ENCODE measurements around the gene ZNF317. TPM values are rescaled to one million over a fixed set of nuclear protein-coding genes. Genes with fewer than 3 reads are reported as not detected.
"Not testable (repeated sequence)": the region's sequence is repeated elsewhere in the genome, so short reads cannot be mapped to it uniquely, and the experiment has no call there.

The ZNF317 gene
- polyA plus RNA-seq, 12 donors, result 6.9 to 23.7 (median 21.6) TPM; not detected in 1

- no peak for DNase-seq
These were observed 25.1 kb downstream of the ZNF317 start for GRCh38 chr19:9165261-9165660.

DNA sequence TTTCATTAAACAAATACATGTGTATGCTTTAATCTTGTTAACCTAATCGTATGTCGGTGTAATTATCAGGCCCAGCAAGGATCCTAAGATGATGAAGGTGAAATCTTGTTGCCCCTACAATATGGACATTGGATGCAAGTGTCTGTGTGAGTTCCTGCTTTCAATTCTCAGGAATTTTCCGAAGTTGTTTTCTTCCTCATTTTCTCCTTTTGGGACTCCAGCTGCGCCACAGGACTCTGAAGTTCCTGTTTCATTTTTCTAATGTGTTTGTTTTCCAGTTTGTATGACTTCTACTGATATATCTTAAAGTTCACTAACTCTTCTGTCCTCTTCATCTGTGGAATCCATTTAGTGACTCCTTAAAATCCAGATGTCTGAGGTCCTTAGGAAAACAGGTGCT, 26.6 kb downstream of the ZNF317 start:
- no peak for DNase-seq

GRCh38 chr19:9171393-9171991, 31.3 kb downstream of the ZNF317 start:
- no peak for DNase-seq

DNA sequence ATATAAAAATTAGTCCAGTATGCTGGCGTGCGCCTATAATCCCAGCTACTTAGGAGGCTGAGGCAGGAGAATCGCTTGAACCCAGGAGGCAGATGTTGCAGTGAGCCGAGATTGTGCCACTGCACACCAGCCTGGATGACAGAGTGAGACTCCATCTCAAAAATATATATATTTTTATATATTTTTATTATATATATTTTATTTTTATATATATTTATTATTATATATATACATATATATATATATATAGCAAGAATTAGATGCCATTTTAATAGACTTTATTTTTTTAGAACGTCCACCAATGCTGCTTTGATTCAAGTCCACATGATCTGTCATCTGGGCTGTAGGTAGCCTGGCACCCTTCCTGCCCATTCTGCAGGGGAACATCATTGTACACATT, 35.1 kb downstream of the ZNF317 start:
- no peak for DNase-seq

DNA sequence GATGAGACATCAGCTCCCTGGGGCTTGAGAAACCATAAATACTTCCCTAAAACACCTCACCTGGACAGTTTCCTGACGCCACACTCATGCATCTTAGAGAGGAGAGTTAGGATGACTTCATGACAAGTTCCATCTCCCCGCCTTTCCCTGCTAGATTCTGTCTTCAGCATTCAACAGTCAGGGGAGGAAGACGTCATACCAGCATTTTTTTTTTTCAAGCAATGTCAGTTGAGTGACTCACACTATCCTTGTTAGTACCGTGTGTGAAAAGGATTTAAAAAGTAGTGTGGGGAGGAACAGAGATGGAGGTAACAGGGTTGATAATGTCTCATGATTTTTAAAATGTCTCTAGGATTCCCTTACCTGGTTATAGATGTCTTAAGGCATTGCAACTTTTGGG, 38.7 kb downstream of the ZNF317 start, which contains the start of gene OR7D2:
TSS of gene OR7D2 (plus strand) at position 79 of the 400 bp plus-strand sequence. CDS start 6,803 bp downstream, outside the sequence.
- no peak for DNase-seq

DNA sequence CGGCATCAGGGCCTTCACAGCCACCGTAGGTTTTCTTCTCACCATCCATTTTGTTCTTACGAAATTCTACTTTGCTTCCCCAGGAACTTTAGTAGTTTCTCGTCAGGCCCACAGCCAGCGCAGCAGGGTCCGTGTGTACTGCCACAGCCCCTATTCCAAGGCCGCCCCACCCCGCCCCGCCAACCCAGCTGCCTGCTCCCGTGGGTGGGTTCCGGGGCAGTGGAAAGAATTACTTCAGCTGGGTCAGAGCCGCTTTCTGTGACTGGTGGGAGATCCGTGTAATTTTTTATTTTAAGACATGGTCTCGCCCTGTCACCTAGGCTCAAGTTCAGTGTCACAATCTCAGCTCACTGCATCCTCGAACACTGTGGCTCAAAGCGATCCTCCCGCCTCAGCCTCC, 42.8 kb downstream of the ZNF317 start:
- no peak for DNase-seq

GRCh38 chr19:9187191-9187590, 47.0 kb downstream of the ZNF317 start:
- DNase-seq, result no peak

DNA sequence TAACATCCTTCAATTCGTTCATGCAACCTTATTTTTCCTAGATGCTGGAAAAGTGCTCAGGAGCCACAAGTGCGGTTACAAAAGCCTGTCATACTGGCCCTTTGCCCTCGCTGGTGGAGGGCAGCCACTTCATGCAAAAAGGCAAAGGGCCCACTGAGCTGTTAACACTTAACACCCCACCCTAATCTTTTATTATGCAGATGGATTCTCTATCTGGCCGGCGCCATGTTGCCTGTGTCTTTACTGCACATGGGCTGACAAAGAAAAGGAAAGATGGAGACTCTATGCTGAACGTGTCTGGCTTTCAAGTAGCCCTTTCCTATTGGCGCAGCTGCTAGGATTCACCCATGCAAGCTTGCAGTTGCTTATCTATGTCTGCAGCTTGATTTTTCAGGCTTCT, 49.3 kb downstream of the ZNF317 start:
- no peak for DNase-seq

GRCh38 chr19:9198044-9198443, 57.8 kb downstream of the ZNF317 start:
- DNase-seq, result not testable (repeated sequence)

DNA sequence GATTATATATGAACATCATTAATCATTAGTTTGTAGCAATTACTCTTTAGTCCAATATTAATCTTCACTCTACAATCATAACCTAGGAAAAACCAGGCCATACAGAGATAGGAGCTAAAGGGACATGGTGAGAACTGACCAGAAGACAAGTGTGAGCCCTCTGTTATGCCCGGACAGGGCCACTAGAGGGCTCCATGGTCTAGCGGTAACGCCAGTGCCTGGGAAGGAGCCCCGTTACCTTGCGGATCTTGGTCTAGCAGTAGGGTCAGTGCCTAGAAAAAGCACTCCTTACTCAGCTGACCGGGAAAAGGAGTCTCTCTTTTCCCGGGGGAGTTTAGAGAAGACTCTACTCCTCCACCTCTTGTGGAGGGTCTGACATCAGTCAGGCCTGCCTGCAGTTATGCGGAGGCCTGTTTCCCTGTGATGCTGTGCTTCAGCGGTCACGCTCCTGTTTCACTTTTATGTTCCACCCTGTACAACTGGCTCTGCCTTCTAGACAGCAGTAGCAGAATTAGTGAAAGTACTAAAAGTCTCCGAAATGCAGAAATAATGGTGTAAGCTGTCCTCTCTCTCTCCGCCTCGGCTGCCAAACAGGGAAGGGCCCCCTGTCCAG, 65.4 kb downstream of the ZNF317 start:
- peak; percentile 66 for DNase-seq

Other genes with a start within 250 kb of the ZNF317 start
- under 1 TPM in 4 of 12 donors, not detected in 8; 0.03 to 0.97 (median 0.18) TPM for gene MUC16, start 130.0 kb upstream of the ZNF317 start, polyA plus RNA-seq (ENCODE audit: insufficient read length in 12 of 12)
- gene OR1M1, start 53.3 kb upstream of the ZNF317 start, polyA plus RNA-seq (ENCODE audit: insufficient read length in 12 of 12), result under 1 TPM in 1 of 12 donors, not detected in 11; 0.07 TPM
- under 1 TPM in 2 of 12 donors, not detected in 10; 0.07 to 0.11 TPM for gene OR7G2, start 32.9 kb upstream of the ZNF317 start, polyA plus RNA-seq (ENCODE audit: insufficient read length in 12 of 12)
- not detected for gene OR7G1, start 24.6 kb upstream of the ZNF317 start, polyA plus RNA-seq (ENCODE audit: insufficient read length in 12 of 12)
- gene OR7G3, start 13.4 kb upstream of the ZNF317 start, polyA plus RNA-seq (ENCODE audit: insufficient read length in 12 of 12), result not detected
- 1 to 10 TPM in 1 of 12 donors, under 1 TPM in 7, not detected in 4; 0.05 to 1.3 (median 0.11) TPM for gene OR7D2, start 38.6 kb downstream of the ZNF317 start, polyA plus RNA-seq (ENCODE audit: insufficient read length in 12 of 12)
- gene OR7D4, start 79.2 kb downstream of the ZNF317 start, polyA plus RNA-seq (ENCODE audit: insufficient read length in 12 of 12), result under 1 TPM in 2 of 12 donors, not detected in 10; 0.06 to 0.08 TPM
- gene OR7E24, start 110.5 kb downstream of the ZNF317 start, polyA plus RNA-seq (ENCODE audit: insufficient read length in 12 of 12), result not detected
- gene ZNF699, start 169.4 kb downstream of the ZNF317 start, polyA plus RNA-seq (ENCODE audit: insufficient read length in 12 of 12), result 1 to 10 TPM in 11 of 12 donors, not detected in 1; 2.6 to 4.2 (median 3.5) TPM
- gene ZNF559, start 183.8 kb downstream of the ZNF317 start, polyA plus RNA-seq (ENCODE audit: insufficient read length in 12 of 12), result 10 to 100 TPM in 11 of 12 donors, not detected in 1; 22.1 to 42.9 (median 30.2) TPM
- gene ZNF177, start 222.6 kb downstream of the ZNF317 start, polyA plus RNA-seq (ENCODE audit: insufficient read length in 12 of 12), result 1 to 10 TPM in 11 of 12 donors, not detected in 1; 4.2 to 8.5 (median 6.2) TPM

Data from muscle of arm (tissue), 12 donors.